Adrenal gland (tissue), 5 donors: ENCODE measurements around the gene GPR78.

ENCODE experiments used
- CTCF ChIP-seq, 6 experiments: fragments of 450-650 bp in 4 of 6; fragments of 200-600 bp in 2 of 6; sonication (generic) in 1 of 6; IDR thresholded peaks; 1 replicate in 5 of 6; 2 replicates in 1 of 6; pipeline versions ENCODE4 v1.5.1 to v1.8.0; 2016 to 2021; ENCODE audit warnings: antibody characterized with exemption in 6 of 6, mild to moderate bottlenecking in 2 of 6, moderate library complexity in 1 of 6
- POLR2A ChIP-seq, 2 donors: fragments of 450-650 bp; IDR thresholded peaks; one replicate each; pipeline ENCODE4 v1.6.1; 2017; ENCODE audit warnings: antibody characterized with exemption in 2 of 2, mild to moderate bottlenecking in 2 of 2, moderate library complexity in 1 of 2
- donor health status: DM: no; HTN: no; CAD: no.

DNA sequence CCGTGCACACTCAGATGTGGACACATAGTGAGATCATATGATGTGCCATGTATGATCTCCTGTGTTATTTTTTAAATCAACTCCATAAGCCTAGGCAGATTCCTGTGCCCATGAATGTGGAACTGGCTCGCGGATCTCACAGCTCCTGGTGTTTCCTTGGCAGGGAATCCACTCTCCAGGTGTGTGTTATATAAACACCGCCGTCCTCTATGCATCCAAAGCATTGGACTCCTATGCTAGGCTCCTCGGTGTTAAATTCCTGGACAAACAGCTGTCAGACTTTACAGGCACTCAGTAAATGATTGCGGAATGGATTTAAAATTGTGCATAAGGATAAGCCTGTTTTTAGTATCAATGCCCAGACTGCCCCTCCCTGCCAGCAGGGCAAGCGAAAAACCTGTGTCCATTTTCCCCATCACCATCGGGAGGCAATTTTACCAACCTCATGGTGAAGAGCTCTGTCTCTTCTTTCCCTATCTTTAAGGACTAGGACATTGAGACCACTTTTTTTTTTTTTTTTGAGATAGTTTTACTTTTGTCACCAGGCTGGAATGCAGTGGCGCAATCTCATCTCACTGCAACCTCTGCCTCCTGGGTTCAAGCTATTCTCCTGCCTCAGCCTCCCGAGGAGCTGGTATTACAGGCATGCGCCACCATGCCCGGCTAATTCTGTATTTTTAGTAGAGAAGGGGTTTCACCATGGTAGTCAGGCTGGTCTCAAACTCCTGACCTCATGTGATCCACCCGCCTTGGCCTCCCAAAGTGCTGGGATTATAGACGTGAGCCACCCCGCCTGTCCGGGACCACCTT is 23.6 kb upstream of the GPR78 start:
- TF ChIP-seq CTCF (IDR thresholded peaks at IDR 0.05) (no peak), POLR2A (IDR thresholded peaks at IDR 0.05) (no peak)
